ELR (cell line): ENCODE data around the gene C3orf20.

ENCODE experiments used
- DNase-seq: peaks from one replicate; pipeline ENCODE4 v3.0.0-alpha.2; 2015; ENCODE audit warnings: low read depth

C3orf20 gene

GRCh38 chr3:14775011-14775410, 100.1 kb downstream of the C3orf20 start:
- no peak for DNase-seq

GRCh38 chr3:14775563-14775962, 100.6 kb downstream of the C3orf20 start:
- DNase-seq: no peak

GRCh38 chr3:14779069-14779685, 104.2 kb downstream of the C3orf20 start:
- no peak for DNase-seq

GRCh38 chr3:14780927-14781507, 106.1 kb downstream of the C3orf20 start:
- peak; percentile 67 for DNase-seq

- DNase-seq: no peak
These were observed 108.6 kb downstream of the C3orf20 start for GRCh38 chr3:14783480-14784086.

GRCh38 chr3:14784087-14784681, 109.2 kb downstream of the C3orf20 start:
- no peak for DNase-seq

- no peak for DNase-seq
These were observed 110.5 kb downstream of the C3orf20 start for GRCh38 chr3:14785207-14786155.

- DNase-seq: no peak
These were observed 111.4 kb downstream of the C3orf20 start for GRCh38 chr3:14786369-14786768.

GRCh38 chr3:14787630-14788029, 112.7 kb downstream of the C3orf20 start:
- DNase-seq: no peak

- no peak for DNase-seq
These were observed 113.7 kb downstream of the C3orf20 start for GRCh38 chr3:14788644-14789043.

- DNase-seq: no peak
These were observed 114.3 kb downstream of the C3orf20 start for GRCh38 chr3:14789221-14789620.

GRCh38 chr3:14789640-14790285, 114.8 kb downstream of the C3orf20 start:
- no peak for DNase-seq

- peak; percentile 56 for DNase-seq
These were observed 116.5 kb downstream of the C3orf20 start for GRCh38 chr3:14791343-14791945.

- DNase-seq: no peak
These were observed 117.8 kb downstream of the C3orf20 start for GRCh38 chr3:14792691-14793121.

GRCh38 chr3:14793126-14793857, 118.4 kb downstream of the C3orf20 start:
- no peak for DNase-seq

GRCh38 chr3:14793858-14794234, 118.9 kb downstream of the C3orf20 start:
- no peak for DNase-seq

- no peak for DNase-seq
These were observed 119.5 kb downstream of the C3orf20 start for GRCh38 chr3:14794435-14794834.

GRCh38 chr3:14795996-14796395, 121.1 kb downstream of the C3orf20 start:
- DNase-seq: no peak

- DNase-seq: no peak
These were observed 121.6 kb downstream of the C3orf20 start for GRCh38 chr3:14796403-14797077.

- no peak for DNase-seq
These were observed 122.8 kb downstream of the C3orf20 start for GRCh38 chr3:14797731-14798130.
